GM12873 (cell line): ENCODE measurements around the gene SHOC2.

ENCODE experiments used
- CTCF ChIP-seq: IDR thresholded peaks from 2 replicates; pipeline ENCODE4 v1.5.1; 2012; ENCODE audit warnings: low read depth, mild to moderate bottlenecking, moderate library complexity, low read length, control low read depth; ENCODE audit not compliant: insufficient read depth; ENCODE audit errors: missing control alignments

SHOC2 gene

GRCh38 chr10:110992006-110992800 lies 72.8 kb downstream of the SHOC2 start:
- TF ChIP-seq CTCF, result no peak

- no peak for TF ChIP-seq CTCF
Measured at GRCh38 chr10:110993024-110993693, 73.8 kb downstream of the SHOC2 start.

- TF ChIP-seq CTCF, result no peak
Measured at GRCh38 chr10:110994406-110995086, 75.1 kb downstream of the SHOC2 start.

- no peak for TF ChIP-seq CTCF
Measured at GRCh38 chr10:110995301-110995700, 75.9 kb downstream of the SHOC2 start.

- no peak for TF ChIP-seq CTCF
Measured at GRCh38 chr10:110996256-110996655, 76.9 kb downstream of the SHOC2 start.

- no peak for TF ChIP-seq CTCF
Measured at GRCh38 chr10:111004016-111004415, 84.6 kb downstream of the SHOC2 start.

- no peak for TF ChIP-seq CTCF
Measured at GRCh38 chr10:111007486-111007885, 88.1 kb downstream of the SHOC2 start.
